SIG-M5 (cell line): ENCODE measurements around the gene FAM187B.
"Not testable (repeated sequence)": the region's sequence is repeated elsewhere in the genome, so short reads cannot be mapped to it uniquely, and the experiment has no call there.

Source experiments
- DNase-seq: peaks from one replicate; lab custom pipeline; 2025; lab: John Stamatoyannopoulos, UW

The FAM187B gene

GRCh38 chr19:35262101-35262761 is 33.7 kb upstream of the FAM187B start:
- no peak for DNase-seq

GRCh38 chr19:35261356-35262100 is 33.0 kb upstream of the FAM187B start:
- no peak for DNase-seq

DNA sequence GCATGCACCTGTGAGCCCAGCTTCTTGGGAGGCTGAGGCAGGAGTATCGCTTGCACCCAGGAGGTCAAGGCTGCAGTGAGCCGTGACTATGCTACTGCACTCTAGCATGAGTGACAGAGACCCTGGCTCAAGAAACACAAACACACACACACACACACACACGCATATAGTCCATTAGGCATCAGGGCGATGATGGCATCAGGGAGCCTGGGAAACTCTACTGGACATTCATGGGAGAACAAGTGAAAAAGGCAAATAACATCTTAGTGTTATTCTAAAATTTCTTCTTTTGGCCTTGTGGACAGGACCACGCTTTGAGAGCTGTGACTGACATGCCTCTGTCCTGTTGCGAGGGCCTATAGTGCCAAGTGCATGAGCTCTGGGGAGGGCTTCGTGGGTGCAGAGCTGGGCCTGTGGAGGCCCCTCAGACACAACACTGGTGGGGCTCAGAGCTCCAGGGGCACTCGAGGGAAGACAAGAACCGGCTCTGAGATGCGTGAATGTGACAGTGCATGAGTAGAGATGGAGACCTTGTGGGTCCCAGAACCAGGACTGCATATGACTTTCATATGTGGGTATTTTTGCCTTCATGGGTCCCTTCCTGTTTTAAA is 32.3 kb upstream of the FAM187B start:
- no peak for DNase-seq

DNA sequence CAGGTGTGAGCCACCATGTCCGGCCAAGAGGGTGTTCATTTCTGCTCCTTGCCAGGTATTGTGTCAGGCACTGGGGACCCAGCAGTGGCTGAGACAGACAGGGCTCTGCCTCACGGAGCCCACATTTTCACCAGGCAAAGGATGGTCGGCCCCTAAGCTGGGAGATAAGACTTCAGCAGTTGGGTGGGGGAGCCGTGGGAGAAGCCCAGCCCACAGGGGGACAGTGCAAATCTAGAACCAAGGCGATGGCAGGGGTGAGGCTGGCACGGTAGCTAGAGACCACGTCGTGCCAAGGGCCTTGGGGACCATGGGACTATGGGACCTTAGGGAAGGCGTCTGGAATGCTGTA is 28.5 kb upstream of the FAM187B start:
- DNase-seq: no peak

GRCh38 chr19:35256566-35256965 is 28.0 kb upstream of the FAM187B start:
- no peak for DNase-seq

GRCh38 chr19:35254341-35255297 is 26.1 kb upstream of the FAM187B start:
- DNase-seq: no peak

GRCh38 chr19:35253316-35254286 is 25.1 kb upstream of the FAM187B start:
- no peak for DNase-seq

DNA sequence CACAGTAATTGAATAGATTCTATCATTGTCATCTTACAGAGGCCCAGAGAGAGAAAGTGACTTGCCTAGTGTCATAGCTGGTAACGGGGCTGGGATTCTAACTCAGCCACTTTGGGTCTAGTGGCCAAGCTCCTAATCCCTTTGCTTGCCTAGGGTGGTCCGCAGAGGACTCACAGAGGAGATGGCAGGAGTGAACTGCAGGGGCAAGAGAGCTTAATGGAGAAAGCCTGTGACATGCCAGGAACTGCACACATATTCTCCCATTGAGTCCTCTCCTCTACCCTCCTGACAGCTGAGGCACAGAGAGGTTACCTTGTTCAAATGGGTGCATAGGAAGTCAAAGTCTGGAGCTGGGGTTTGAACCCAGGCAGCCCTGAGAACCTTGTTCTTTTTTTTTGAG is 22.9 kb upstream of the FAM187B start:
- no peak for DNase-seq

DNA sequence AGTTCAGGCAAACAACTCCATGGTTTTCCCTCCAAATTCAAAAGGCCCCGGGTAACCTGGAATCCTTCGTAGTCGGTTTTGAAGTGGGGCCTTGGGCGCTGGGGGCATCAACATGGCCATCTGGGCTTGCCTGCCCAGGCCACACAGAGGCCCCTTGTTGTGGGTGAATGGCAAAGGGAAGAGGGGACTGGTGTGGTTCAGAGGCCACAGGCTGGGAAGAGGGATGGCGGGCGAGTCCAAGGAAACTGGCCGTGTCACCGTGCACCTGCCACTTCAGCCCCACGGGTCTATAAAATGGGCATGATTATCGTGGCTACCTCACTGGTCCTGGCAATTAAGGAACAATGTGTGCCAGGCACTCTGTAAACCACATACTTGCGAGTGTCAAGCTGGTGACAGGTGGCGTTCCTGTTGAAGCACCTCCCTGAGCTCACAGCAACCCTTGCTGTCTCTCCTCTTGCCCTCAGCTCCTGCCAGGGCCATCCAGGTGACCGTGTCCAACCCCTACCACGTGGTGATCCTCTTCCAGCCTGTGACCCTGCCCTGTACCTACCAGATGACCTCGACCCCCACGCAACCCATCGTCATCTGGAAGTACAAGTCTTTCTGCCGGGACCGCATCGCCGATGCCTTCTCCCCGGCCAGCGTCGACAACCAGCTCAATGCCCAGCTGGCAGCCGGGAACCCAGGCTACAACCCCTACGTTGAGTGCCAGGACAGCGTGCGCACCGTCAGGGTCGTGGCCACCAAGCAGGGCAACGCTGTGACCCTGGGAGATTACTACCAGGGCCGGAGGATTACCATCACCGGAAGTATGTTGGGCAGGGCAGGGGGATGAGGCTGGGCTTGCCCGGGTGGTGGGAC is 21.5 kb upstream of the FAM187B start:
- DNase-seq: no peak

DNA sequence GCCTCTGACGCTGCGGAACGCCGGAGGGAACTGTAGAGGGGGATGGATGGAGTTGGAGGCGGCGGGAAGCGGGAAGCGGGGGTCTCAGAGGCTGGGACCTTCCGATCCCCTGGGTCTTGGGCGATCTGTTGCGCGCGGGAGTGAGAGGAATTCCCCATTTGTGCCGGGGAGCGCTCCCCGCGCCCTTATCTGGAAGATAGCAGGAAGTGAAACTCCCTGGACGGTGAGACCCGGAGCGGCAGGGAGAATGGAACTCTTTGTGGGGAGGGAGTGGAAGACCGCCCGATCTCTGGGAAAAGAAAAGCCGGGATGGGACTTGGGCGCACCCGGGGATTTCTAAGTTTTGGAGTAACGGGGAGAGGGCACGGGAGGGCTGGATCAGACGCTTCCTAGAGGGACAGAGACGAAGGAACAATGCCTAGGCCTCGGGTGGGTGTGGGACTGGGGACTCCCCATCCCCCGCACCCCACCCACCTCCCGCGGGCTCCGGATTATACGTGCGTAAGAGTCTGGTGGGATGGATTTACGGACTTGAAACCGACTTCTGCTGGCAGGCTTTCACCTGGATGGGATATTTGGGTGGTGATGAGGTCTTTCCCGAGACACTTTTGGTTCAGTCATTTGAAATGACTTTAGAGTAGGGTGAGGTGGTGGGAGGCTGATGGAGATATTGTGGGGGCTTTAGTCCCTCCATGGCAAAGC is 20.8 kb upstream of the FAM187B start:
- no peak for DNase-seq

DNA sequence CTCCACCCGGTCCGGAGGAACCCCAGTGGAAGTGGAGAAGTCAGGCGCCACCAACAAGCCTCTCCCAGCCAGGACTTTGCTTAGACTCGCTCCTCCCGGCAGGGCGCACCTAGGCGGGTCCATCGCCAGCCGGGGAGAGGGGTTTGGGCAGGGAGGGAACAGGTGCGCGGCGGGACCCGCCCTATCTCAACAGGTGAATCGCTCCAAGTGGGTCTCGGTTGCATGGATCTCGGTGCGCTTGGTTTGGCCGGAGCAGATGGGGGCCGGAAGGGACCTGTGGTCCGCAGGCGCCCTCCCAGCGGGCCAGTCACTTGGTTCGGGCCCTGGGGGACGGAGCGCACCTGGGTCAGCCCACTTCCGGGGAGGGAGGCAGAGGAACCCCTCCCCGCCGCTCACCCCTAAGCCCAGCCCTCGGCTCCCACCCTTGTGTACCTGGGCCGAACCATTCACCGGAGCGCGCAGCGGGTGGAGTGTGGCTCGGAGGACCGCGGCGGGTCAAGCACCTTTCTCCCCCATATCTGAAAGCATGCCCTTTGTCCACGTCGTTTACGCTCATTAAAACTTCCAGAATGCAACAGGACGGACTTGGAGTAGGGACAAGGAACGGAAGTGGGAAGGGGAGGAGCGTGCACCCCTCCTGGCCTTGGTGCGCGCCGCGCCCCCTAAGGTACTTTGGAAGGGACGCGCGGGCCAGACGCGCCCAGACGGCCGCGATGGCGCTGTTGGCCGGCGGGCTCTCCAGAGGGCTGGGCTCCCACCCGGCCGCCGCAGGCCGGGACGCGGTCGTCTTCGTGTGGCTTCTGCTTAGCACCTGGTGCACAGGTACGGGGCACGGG is 20.0 kb upstream of the FAM187B start, which contains the start of gene LSR:
Gene LSR (plus strand): TSS at position 693 of the 836 bp plus-strand sequence. CDS start 21 bp downstream, at position 714.
- DNase-seq: no peak

DNA sequence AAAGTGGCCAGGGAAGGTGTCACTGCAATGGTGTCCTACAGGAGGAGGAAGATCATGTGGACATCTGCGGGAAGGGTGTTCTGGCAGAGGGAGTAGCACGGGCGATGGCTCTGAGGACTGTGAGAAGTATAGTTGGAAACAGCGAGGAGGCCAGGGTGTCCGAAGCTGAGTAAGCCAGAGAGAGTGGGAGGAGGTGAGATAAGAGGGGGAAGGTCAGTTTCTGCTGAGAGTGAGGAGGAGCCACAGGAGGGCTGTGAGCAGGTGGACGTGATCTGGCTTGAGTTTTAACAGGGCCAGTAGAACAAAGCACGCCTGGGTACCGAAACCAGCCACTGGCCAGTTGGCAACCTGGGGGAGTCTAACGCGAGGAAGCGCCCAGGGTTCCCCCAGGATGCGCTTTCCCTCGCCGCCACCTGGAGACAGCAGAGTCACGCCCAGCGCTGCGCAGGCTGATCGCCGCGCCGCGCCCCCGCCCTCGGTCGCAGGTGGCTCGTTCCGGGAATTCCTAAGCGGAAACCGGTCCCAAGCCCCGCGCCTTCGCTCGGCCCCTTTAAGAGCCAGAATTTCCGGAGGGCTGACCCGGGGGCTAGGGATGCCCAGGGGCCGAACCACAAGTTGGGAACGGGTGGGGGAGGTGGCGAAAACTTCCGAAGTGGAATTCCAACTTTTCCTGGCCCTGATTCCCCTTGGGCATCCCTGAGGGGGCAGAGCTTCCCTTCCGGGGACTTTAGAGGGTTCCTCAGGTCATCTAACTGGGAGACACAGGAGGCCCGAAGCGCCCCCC is 19.2 kb upstream of the FAM187B start:
- DNase-seq: no peak

DNA sequence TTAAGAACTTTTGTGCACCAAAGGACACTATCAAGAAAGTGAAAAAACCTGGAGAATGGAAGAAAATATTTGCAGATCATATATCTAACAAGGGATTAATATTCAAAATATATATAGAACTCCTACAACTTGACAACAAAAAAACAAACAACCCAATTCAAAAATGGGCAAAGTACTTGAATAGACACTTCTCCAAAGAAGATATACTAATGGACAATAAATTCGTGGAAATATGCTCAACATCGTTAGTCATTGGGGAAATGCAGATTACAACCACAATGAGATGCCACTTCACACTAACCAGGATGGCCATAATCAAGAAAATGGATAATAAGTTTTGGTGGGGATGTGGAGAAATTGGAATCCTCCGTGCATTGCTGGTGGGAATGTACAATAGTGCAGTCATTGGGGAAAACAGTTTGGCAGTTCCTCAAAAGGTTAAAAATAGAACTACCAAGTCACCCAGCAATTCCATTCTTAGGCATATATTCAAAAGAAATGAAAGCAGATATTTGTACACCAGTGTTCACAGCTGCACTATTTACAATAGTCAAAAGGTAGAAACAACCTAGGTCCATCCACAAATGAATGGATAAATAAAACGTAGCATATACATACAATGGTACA is 18.0 kb upstream of the FAM187B start:
- no peak for DNase-seq

- DNase-seq: no peak
Observed at GRCh38 chr19:35241417-35241816, 12.9 kb upstream of the FAM187B start.

- DNase-seq: no peak
Observed at GRCh38 chr19:35240327-35240726, 11.8 kb upstream of the FAM187B start.

DNA sequence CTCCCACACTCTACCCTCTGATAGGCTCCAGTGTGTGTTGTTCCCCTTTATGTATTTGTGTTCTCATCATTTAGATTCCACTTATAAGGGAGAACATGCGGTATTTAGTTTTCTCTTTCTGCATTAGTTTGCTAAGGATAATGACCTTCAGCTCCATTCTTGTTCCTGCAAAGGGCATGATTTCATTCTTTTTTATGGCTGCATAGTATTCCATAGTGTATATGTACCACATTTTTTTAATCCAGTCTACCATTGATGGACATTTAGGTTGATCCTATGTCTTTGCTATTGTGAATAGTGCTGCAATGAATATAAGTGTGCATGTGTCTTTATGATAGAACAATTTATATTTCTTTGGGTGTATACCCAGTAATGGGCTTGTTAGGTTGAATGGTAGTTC is 11.1 kb upstream of the FAM187B start:
- not testable (repeated sequence) for DNase-seq
